Esophagus (tissue), 2 donors: ENCODE measurements around the gene AGAP1. TPM values are rescaled to one million over a fixed set of nuclear protein-coding genes. Genes with fewer than 3 reads are reported as not detected.

Experiments used
- H3K27ac ChIP-seq, 2 donors: one replicate each; pipeline ENCODE4 v1.5.1; 2013; ENCODE audit warnings: low read depth in 2 of 2, mild to moderate bottlenecking in 2 of 2, inconsistent platforms in 1 of 2, low read length in 1 of 2, moderate library complexity in 1 of 2
- H3K27me3 ChIP-seq, 2 donors: one replicate each; pipeline ENCODE4 v1.6.1; 2013; ENCODE audit warnings: low read length in 2 of 2, control low read depth in 1 of 2, mild to moderate bottlenecking in 1 of 2; ENCODE audit not compliant: insufficient read depth in 2 of 2, control insufficient read depth in 1 of 2
- H3K36me3 ChIP-seq, 2 donors: one replicate each; pipeline ENCODE4 v1.6.1; 2013; ENCODE audit warnings: low read length in 1 of 2; ENCODE audit not compliant: control insufficient read depth in 2 of 2, insufficient read depth in 2 of 2
- H3K4me1 ChIP-seq, 2 donors: one replicate each; pipeline ENCODE4 v1.6.1; 2013; ENCODE audit warnings: low read length in 1 of 2; ENCODE audit not compliant: control insufficient read depth in 2 of 2, insufficient read depth in 2 of 2
- H3K4me3 ChIP-seq, 2 donors: one replicate each; pipeline ENCODE4 v1.5.1; 2013; ENCODE audit warnings: low read length in 2 of 2, mild to moderate bottlenecking in 2 of 2, low read depth in 1 of 2, moderate library complexity in 1 of 2
- H3K9me3 ChIP-seq, 2 donors: one replicate each; pipeline ENCODE4 v1.6.1; 2013; ENCODE audit warnings: mild to moderate bottlenecking in 2 of 2, low read depth in 1 of 2, low read length in 1 of 2, moderate library complexity in 1 of 2; ENCODE audit not compliant: control insufficient read depth in 2 of 2, insufficient read depth in 1 of 2
- WGBS, 2 donors: extraction: QIAGEN DNeasy Blood & Tissue Kit; methylation state at CpG; one replicate each; pipeline ENCODE4 v1.1.7; 2013; 5-methylcytosine and 5-hydroxymethylcytosine counted together
- polyA plus RNA-seq, 2 donors: library from polyadenylated mRNA; stranded (reverse); fragments of 200-250 nt; gene quantifications; one replicate each; pipeline ENCODE4 v1.2.3, GENCODE V29; 2013
- donor health status: healthy with polysubstance abuse.
- donor health status: Bipolar disorder and iron deficiency.

The AGAP1 gene
- polyA plus RNA-seq, 2 donors: 4.9 TPM

GRCh38 chr2:235535423-235536130 is 41.7 kb downstream of the AGAP1 start:
- Histone ChIP-seq H3K36me3 (no peaks in the 10 kb centered on the region), H3K27me3 (no peaks in the 10 kb centered on the region), H3K4me1 (peaks cover 0 to 9% of the 10 kb centered on the region in 2 donors), H3K27ac (no peak overlapping the region), H3K4me3 (peak overlapping the region; percentile 8 to 9), H3K9me3 (no peaks in the 10 kb centered on the region)
- WGBS, 2 donors: 60 to 67% methylated on average over 25 of the region's 25 CpGs

DNA sequence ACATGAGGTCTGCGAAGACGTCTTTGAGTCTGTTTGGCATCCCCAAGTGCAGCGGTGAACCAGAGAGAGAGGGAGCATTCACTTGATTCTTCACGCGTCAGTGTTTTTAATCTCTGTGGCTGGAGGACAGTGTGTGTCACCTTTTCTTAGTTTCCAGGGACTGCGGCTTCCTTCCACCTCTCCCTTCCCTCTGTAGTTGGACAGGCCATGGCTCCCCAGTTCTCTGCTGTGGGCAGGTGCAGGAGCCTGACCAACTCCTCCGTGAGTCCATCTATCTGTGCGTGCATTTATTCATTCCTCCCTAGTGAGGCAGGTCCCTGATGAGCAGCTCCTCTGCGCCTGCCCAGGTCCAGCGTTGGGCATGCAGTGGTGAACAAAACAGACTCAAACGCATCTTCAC is 42.9 kb downstream of the AGAP1 start:
- Histone ChIP-seq H3K27me3 (no peaks in the 10 kb centered on the region), H3K36me3 (no peaks in the 10 kb centered on the region), H3K9me3 (no peaks in the 10 kb centered on the region), H3K4me1 (peaks cover 0 to 9% of the 10 kb centered on the region in 2 donors), H3K4me3 (no peak overlapping the region), H3K27ac (no peak overlapping the region)
- 91 to 95% methylated on average over 11 of the region's 11 CpGs for WGBS, 2 donors

DNA sequence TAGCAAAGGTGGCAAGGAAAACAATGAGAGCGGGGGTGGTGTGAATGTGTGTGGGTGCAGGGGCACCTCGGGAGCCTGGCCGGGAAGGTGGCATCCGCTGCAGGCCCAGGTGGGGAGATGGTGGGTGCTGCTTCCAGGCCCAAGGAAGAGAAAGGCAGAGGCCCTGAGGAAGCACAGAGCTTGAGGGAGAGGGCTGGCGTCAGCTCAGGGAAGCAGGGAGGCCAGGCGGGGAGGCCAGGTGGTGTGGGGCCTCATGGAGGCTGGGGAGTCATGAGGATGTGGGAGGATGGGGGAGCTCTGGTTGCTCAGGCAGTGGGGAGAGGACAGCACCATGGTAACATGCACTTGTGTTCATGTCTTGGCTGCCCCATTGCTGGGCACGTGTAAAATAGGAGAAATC is 43.3 kb downstream of the AGAP1 start:
- Histone ChIP-seq H3K27ac (no peak overlapping the region), H3K27me3 (no peaks in the 10 kb centered on the region), H3K36me3 (no peaks in the 10 kb centered on the region), H3K4me1 (peaks cover 0 to 10% of the 10 kb centered on the region in 2 donors), H3K9me3 (no peaks in the 10 kb centered on the region), H3K4me3 (no peak overlapping the region)
- 91 to 94% methylated on average over 7 of the region's 7 CpGs for WGBS, 2 donors

GRCh38 chr2:235537587-235537986 is 43.7 kb downstream of the AGAP1 start:
- 58 to 70% methylated on average over 5 of the region's 5 CpGs for WGBS, 2 donors
- peaks cover 0 to 10% of the 10 kb centered on the region in 2 donors for H3K4me1 ChIP-seq
- no peak overlapping the region for H3K27ac ChIP-seq

DNA sequence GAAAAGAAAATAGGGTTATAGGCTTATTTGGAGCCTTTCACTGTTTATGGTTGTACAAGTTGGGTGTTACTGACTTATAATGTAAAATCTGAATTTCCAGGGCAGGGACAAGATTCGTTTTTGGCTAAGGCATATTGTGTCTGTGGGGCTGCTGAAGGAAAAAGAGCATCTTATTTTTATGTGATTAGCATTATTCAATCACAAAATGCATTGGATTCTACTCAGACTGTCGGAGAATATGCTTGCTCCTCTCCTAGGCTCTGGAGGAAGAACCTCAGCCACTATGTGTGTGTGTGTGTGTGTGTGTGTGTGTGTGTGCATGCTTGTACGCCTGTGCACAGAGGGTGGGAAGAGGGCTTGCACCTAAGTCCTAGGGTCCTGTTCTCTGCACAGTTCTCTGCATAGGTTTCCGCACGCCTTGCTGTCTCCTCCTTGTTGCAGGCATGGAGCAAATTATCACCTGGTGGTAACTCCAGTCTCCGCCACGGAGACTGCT is 44.3 kb downstream of the AGAP1 start:
- Histone ChIP-seq H3K4me1 (peaks cover 0 to 13% of the 10 kb centered on the region in 2 donors), H3K9me3 (no peaks in the 10 kb centered on the region), H3K27me3 (no peaks in the 10 kb centered on the region), H3K4me3 (no peak overlapping the region), H3K36me3 (no peaks in the 10 kb centered on the region), H3K27ac (no peak overlapping the region)
- 75 to 85% methylated on average over 6 to 7 of the region's 7 CpGs for WGBS, 2 donors

More at GRCh38 chr2:235537587-235537986, 43.7 kb downstream of the AGAP1 start:
- Histone ChIP-seq H3K9me3 (no peaks in the 10 kb centered on the region), H3K27me3 (no peaks in the 10 kb centered on the region), H3K4me3 (no peak overlapping the region), H3K36me3 (no peaks in the 10 kb centered on the region)

DNA sequence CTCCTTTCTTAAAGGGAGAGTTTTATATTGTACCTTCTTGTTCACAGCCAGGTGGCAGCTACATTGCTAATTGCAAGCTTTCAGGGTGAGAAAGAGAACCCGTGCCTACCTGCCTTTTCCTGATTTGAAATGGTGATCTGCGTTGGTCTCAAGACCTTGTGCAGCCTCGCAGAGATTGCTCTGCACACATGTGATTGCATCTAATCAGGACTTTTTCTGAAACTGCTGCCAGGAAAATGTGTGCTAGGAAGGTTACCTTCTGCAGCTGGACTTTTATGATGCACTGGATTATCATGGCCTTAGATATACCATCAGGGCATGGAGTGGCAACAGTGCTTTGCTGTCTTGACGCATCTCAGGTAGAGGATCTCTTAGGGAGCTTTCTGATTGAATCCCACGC is 45.1 kb downstream of the AGAP1 start:
- Histone ChIP-seq H3K27me3 (no peaks in the 10 kb centered on the region), H3K4me3 (no peak overlapping the region), H3K4me1 (peaks cover 5 to 16% of the 10 kb centered on the region in 2 donors), H3K9me3 (no peaks in the 10 kb centered on the region), H3K36me3 (no peaks in the 10 kb centered on the region), H3K27ac (no peak overlapping the region)
- WGBS, 2 donors: 65 to 87% methylated on average over 5 of the region's 5 CpGs

DNA sequence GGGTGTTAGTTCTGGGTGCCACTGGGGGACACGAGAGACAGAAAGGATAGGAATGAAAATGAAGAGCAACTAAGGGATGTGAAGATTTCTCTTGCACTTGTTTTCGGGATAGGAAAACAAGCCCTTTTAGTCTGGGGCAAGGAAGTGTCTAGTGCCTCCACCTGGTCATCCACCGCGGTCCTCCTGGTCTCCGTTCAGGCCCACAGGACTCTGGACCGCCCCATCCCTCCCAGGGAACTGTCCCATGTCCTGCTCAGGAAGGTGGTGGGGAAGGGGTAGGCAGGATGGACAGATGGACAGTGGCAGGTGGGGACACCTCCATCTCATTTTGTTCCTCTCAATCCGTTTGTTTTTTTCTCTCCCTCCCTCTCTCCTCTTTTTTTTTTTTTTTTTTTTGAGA is 45.9 kb downstream of the AGAP1 start:
- Histone ChIP-seq H3K36me3 (no peaks in the 10 kb centered on the region), H3K27ac (no peak overlapping the region), H3K9me3 (no peaks in the 10 kb centered on the region), H3K4me1 (peaks cover 10 to 13% of the 10 kb centered on the region in 2 donors), H3K4me3 (no peak overlapping the region), H3K27me3 (no peaks in the 10 kb centered on the region)
- WGBS, 2 donors: 91 to 92% methylated on average over 7 of the region's 7 CpGs

GRCh38 chr2:235541016-235541415 is 47.2 kb downstream of the AGAP1 start:
- Histone ChIP-seq H3K36me3 (no peaks in the 10 kb centered on the region), H3K27ac (no peak overlapping the region), H3K27me3 (no peaks in the 10 kb centered on the region), H3K4me3 (no peak overlapping the region), H3K4me1 (peaks cover 10 to 11% of the 10 kb centered on the region in 2 donors), H3K9me3 (no peaks in the 10 kb centered on the region)
- WGBS, 2 donors: 53 to 68% methylated on average over 5 of the region's 5 CpGs

DNA sequence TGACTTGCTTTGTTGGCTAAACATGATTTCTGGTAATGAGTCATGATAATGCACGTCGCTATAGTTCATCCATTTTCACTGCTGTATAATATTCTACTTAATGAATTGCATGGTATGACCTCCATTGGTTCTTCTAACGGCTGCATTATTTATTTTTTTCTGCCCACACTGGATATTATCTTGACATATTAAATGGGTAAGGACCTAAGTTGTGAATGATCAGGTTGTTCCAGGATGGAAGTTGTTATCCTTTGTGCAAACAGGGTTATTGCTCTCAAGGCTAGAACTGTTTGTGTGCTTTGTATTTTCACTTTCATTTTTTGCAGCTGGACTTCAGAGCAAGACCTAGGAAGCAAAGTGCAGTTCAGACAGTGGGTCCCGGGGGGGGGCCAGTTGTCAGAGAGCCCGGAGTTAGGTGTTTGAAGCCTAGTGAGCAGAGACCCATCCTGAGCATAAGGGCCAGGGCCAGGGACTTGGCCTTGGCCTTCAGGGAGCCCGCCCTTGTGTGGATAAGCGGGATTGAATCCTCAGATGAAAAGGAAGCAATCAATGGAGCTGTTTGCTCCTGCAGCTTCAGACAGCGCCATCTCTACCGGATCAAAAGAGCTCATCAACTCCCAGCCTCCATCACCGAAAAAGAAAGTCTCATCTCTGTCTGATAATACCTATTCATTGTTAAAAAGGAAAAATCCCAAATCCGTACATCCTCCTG is 48.2 kb downstream of the AGAP1 start:
- Histone ChIP-seq H3K27me3 (no peaks in the 10 kb centered on the region), H3K27ac (no peak overlapping the region), H3K9me3 (no peaks in the 10 kb centered on the region), H3K4me1 (peaks cover 10 to 11% of the 10 kb centered on the region in 2 donors), H3K36me3 (no peaks in the 10 kb centered on the region), H3K4me3 (no peak overlapping the region)
- WGBS, 2 donors: 80 to 88% methylated on average over 11 of the region's 11 CpGs
